HG02610 (cell line): ENCODE measurements around the gene PACS1.
"Not testable (repeated sequence)": the region's sequence is repeated elsewhere in the genome, so short reads cannot be mapped to it uniquely, and the experiment has no call there.

Experiments used
- ATAC-seq: cut with Tn5 transposase; IDR thresholded peaks from one replicate; pipeline ENCODE4 v1.9.1; 2021; ENCODE audit warnings: mild to moderate bottlenecking, moderate library complexity; ENCODE audit not compliant: unreplicated experiment

The PACS1 gene

DNA sequence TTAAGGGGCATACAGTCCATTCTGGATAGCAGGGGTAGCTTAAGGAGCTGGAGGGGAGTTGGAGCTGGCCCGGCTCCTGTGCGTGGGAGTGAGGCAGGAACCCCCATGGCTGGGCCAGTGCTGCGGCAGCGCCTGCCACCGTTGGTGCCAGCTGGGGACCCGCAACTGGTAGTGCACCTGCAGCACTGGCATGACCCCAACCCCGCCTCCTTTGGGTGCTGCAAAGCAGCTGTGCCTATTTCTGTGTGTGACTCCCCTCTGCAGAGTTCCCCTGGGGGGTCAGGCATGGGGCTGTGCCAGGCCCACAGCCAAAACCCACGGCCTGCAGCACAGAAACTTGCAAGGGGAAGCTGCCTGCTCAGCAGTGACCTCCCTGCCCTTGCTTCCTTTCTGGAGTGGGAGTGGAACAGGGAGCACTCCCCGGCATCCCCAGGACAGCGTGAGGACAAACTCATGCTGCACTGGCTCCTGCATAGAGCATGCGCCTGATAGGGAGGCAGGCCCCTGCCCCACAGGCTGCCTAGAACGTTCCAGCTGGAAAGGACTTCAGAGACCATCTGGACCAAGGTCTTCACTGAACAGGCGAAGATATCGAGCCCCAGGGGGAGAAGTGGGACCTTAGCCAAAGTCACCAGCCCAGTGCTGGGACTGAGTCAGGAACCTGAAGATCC lies 172.2 kb downstream of the PACS1 start:
- no peak for ATAC-seq

DNA sequence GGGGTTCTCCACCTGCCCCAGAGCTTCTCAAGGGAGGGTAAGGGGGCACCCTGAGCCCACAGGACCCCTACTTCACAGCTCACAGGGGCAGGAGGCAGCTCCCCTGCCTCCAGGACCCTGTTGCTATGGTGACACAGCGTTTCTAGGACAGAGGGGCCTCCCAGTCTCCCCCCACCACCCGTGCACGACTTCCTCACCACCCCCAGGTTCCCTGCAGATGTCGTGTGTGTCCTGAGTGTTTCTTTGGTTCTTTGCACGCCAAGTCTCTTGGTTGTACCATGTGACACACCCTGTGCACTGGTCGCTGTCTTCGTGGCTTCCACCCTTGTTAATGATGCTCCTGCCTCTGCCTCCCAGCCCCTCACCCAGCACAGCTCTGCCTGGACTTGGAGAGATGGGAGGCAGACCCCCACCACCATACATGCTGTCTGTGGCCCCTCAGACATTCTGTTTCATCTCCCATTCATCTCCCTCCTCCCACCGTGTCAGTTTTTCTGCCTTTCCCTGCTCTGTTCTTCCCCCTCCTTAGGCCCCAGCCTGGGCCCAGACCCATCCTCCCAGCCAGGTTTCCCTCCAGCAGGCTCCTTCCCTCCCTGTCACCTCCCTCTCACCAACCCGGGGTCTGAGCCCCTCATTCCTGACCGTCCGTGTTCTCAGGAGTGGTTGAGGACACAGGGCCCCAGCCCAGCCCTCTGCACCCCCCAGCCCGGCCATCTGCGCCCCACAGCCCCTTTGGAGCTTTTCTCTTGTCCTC lies 173.9 kb downstream of the PACS1 start:
- ATAC-seq = no peak

DNA sequence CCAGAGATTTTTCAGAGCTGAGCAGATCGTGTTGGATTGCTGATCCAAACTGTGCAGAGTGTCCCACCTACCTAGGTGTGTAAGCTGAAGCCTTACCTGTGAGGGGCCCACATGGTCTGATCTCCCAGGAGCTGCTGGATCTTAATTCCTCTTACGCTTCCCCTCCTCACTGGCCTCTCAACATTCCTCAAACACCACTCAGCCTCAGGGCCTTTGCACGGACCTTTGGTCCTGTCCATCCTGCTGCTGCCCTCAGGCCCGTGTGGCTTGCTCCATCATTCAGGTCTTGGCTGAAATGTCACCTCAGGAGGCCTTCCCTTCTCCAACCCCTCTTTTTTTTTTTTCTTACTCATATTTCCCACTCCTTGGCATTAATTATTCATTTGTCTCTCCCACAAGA lies 177.2 kb downstream of the PACS1 start:
- no peak for ATAC-seq

DNA sequence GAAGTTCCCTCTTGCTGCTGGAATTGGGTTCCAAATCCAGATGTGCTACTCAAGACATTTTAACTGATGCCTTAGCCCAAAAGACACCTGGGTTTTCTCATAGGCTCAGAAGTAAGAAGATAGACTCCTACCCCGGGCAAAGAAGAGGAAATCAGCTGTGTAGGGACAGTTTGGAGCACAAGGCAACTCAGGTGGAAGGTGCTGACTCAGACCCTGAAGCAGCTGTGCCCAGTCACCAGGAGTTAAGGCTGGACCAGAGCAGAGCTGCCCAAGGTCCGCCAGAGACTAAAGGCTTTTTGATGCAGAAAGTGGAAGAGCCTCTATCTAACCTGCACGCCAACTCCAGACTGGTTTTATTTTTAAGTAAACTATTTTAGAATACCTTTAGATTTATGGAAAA lies 177.7 kb downstream of the PACS1 start:
- no peak for ATAC-seq

DNA sequence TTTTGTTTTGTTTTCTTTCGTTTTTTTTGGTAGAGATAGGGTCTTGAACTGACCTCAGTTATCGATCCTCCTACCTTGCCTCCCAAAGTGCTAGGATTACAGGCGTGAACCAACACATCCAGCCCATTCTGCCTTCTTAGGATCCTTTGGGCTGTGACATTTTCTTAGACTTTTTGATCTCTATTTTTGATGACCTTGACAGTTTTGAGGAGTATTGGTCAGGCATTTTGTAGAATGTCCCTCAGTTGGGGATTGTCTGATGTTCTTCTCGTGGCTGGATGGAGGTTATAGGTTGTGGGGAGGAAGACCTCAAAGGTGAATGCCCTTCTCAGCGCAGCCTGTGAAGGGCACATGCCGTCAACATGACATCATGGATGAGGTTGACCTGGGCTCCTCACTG lies 178.8 kb downstream of the PACS1 start:
- no peak for ATAC-seq

DNA sequence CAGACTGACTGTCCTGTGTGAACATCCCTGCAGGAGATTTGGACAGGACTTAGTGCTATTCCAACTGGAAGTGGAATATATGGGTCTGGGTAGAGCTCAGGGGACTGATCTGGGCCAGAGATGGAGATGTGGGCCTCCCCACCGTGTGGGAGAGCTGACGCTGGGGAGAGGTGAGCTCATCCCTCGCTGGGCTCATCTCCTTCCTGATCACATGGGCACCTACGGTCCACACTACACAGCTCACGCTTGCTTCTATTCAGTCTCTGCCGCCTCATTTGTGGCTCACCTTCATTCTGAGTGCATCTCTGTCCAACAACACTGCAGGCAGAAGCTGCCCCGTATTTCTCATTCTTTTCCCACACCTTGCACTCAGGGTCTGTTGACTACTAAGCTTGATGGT lies 181.7 kb downstream of the PACS1 start:
- ATAC-seq = no peak

DNA sequence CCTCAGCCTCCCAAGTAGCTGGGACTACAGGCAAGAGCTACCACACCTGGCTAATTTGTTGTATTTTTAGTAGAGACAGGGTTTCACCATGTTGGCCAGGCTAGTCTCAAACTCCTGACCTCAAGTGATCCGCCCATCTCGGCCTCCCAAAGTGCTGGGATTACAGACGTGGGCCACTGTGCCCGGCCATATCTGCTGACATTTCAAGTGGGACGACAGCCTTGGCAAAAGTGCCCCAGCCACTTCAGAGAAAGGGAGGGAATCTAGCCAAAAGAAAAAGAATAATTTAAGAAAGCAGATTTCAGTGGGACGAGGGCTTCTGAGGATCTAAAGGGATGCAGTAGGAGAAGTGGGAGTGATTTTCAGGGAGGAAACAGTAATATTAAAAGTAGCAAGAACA lies 183.0 kb downstream of the PACS1 start:
- ATAC-seq = not testable (repeated sequence)

DNA sequence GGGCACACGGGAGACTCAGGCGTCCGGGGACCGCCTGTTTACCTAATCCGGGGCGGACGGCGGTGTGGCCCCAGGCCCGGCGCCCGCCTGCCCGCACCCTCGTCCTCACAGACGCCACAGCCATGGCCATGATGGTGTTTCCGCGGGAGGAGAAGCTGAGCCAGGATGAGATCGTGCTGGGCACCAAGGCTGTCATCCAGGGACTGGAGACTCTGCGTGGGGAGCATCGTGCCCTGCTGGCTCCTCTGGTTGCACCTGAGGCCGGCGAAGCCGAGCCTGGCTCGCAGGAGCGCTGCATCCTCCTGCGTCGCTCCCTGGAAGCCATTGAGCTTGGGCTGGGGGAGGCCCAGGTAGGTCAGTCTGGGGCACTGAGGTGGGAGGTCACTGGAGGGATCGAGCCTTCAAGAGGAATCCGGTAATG lies 188.4 kb downstream of the PACS1 start:
- ATAC-seq = no peak

DNA sequence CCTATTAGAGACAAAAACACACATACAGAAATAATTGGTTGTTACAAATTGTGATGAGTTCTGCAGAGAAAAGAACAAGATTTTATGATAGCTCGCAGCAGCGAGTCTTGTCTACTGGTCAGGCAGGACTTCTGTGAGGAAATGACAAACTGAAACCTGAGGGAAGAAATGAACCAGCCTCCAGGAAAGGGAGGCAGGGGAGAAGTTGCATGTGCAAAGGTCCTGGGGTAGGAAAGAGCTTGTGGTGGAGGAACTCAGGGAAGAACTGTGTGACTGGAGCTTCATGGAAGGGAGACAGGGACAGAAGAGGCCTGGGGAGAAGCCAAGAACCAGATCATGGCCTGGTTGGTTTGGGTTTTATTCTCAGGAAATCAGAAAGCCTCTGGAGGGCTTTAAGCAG lies 189.2 kb downstream of the PACS1 start:
- no peak for ATAC-seq

DNA sequence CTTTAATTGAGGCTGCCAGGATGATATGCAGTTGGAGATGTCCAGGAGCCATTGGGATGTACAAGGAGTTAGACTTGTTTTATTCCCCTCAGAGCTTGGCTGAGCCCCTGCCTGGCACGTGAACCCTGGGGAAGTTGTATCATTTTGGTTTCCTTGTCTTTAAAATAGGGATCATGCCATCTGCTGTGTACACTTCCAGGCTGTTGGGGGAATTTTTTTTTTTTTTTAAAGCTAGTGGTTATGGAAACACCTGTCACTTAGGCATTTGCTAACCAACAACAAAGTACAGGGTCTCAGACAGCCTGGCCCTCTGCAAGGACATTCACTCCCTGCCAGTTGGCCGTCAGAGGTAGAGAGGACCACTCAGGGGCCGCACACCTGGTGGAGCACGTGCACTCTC lies 189.9 kb downstream of the PACS1 start:
- ATAC-seq = no peak

DNA sequence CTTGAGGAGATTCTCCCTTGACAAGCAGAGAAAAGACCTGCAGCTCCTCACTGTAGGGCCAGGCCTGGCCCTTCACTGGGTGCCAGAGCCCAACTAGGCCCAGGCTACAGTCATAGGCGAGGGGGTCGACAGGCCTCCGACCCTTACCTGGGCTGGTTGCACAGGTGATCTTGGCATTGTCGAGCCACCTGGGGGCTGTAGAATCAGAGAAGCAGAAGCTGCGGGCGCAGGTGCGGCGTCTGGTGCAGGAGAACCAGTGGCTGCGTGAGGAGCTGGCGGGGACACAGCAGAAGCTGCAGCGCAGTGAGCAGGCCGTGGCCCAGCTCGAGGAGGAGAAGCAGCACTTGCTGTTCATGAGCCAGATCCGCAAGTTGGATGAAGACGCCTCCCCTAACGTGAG lies 191.5 kb downstream of the PACS1 start:
- ATAC-seq = no peak

DNA sequence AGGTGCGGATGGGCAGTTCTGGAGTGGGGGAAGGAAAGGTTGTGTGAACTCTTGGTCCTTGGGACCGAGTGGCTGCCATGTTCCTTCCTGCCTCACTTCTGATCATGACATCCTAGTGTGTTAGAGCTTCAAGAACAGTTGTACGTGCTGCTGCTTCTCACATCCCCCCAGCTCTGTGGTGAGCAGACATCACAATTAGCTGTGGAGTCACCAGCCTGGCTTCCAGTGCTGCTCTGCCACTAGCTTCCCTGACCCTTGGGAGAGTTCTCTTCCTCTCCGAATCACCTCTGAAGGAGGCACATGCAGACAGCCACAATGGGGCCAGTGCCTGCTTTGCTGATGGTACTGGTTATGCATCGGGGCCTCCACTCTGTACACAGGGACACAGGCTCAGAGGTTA lies 192.1 kb downstream of the PACS1 start:
- no peak for ATAC-seq

DNA sequence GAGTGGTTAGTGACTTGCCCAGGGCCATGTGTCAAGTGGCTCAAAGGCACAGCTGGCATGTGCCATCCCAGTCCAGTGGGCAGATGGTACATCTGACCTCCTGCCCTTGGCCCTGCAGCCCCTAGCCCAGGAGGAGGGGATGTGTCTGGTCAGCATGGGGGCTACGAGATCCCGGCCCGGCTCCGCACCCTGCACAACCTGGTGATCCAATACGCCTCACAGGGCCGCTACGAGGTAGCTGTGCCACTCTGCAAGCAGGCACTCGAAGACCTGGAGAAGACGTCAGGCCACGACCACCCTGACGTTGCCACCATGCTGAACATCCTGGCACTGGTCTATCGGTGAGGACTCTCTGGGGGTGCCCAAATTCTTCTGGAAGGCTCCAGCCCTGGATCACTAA lies 192.6 kb downstream of the PACS1 start:
- no peak for ATAC-seq

DNA sequence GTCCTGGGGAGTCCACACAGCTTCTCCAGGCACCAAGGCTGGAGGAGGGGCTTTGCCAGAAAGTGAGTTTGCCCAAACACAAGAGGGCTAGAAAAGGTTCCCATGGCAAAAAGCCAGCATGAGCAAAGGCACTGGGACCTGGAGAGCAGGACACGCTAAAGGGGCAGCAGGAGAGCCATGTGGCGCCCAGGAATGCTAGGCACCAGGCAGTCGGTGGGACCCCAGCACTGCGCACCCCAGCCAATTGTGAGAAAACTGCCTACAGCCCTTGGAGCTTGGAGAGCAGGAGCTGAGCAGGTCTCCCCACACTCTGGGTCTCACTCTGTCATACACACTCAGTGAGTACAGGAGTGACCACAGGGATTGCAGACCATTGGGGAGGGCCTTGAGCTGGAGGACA lies 193.2 kb downstream of the PACS1 start:
- no peak for ATAC-seq

DNA sequence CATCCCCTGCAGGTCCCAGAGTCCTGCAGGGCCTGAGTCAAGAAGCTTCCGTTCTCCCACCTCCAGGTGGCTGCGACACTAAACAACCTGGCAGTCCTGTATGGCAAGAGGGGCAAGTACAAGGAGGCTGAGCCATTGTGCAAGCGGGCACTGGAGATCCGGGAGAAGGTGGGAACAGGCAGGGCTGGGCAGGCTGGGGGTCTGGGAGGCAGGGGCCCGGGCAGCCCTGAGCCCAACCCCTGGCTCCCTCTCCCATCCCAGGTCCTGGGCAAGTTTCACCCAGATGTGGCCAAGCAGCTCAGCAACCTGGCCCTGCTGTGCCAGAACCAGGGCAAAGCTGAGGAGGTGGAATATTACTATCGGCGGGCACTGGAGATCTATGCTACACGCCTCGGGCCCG lies 193.7 kb downstream of the PACS1 start:
- ATAC-seq = no peak

DNA sequence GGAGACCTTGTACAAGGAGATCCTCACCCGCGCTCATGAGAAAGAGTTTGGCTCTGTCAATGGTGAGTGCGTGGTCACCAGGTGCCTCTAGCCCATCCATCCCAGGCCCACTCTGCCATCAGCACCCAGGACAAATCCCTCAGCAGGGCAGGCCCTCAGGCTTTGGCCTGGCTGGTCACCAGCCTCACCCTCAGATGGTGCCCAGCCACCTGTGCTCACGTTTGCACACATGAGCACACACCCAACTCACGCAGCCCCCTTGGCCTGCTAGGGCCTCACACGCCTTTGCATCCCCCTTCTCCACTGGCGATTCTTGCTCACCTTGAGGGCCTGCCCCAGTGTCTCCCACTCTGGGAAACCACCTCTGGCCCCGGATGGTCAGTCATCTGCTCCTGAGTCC lies 194.3 kb downstream of the PACS1 start:
- no peak for ATAC-seq

DNA sequence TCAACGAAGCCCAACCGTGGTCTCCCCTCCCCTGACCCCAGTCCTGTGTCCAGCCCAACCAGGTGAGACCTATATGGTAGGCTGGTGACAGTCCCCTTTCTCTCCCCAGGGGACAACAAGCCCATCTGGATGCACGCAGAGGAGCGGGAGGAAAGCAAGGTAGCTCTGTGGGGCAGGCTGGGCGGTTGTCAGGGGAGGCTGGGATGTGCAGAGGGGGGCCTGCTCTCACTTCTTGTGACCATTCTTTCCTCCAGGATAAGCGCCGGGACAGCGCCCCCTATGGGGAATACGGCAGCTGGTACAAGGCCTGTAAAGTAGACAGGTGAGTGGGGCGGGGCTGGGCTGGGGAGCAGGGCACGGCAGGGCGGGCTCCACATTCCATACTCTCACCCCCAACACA lies 194.8 kb downstream of the PACS1 start:
- no peak for ATAC-seq

DNA sequence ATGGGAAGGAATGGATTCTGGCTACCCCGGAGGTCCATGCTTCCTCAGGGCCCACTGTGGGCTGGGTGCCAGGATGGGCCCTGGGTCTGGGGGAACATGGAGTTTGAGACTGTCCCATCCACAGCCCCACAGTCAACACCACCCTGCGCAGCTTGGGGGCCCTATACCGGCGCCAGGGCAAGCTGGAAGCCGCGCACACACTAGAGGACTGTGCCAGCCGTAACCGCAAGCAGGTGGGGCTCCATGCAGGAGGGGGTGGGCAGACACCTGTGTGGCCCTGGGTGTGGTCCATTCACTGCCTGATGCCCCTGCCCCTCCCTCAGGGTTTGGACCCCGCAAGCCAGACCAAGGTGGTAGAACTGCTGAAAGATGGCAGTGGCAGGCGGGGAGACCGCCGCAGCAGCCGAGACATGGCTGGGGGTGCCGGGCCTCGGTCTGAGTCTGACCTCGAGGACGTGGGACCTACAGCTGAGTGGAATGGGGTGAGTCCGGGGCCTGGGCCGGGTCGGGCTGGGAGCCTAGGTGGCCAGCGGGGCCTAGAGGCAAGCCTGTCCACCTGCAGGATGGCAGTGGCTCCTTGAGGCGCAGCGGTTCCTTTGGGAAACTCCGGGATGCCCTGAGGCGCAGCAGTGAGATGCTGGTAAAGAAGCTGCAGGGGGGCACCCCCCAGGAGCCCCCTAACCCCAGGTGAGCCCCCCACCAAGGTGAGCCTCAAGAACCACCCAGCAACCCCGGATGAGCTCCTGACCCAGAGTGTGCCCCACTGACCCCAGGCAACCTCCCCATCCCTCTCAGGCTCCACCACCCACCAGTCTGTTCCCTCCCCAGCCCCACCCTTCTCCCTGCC lies 195.7 kb downstream of the PACS1 start:
- no peak for ATAC-seq

DNA sequence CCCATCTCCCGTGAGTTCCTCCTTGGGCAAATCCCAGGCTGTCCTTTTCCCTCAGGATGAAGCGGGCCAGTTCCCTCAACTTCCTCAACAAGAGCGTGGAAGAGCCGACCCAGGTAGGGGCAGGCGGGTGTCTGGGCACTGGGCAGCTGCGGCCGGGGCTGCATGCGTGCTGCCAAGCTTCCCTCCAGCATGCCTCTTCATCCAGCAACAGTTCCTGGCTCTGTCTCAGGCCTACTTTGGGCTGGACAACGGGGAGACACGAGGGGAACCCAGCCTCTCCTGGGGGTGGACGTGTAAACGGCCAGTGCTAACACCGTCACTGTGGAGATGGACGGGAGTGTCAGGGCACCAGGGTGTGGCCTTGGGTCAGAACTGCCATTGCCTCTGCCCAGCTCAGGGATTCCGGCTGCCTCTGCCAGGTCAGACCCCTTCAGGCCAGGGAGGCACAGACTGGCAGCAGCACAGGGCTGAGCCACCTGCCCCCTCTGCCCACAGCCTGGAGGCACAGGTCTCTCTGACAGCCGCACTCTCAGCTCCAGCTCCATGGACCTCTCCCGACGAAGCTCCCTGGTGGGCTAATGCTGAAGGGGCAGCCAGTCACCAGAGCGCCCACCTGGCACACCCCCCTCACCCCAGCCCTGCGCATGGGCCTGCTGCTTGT lies 196.4 kb downstream of the PACS1 start:
- ATAC-seq = no peak

DNA sequence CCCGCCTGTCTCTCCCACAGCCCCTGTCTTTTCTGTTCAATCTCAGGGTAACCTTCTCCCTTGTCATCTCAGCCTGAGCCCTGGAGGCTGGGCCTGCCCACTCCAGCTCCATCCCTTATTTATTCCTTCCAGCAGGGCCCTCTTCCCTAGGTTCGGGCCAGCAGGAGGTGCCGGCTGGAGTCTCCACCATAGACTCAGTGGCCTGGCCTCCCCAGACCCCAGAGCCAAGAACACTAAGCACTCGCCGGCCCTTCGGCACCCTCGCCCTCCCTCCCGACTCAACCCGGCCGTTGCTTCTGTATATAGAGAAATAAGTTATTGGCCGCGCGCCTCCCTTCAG lies 196.9 kb downstream of the PACS1 start:
- no peak for ATAC-seq
